Neuronal stem cell (in vitro differentiated cells): ENCODE data around the gene HEY2.

Source experiments
- DNase-seq: peaks from one replicate; pipeline ENCODE4 v3.0.0-alpha.2; 2013; ENCODE audit warnings: low spot score
- H2AFZ ChIP-seq: one replicate; pipeline ENCODE4 v1.6.1; 2013; ENCODE audit warnings: mild to moderate bottlenecking, low read length, inconsistent platforms
- H2AK5ac ChIP-seq: 2 replicates; pipeline ENCODE4 v1.6.1; 2013; ENCODE audit warnings: low read depth, mild to moderate bottlenecking, inconsistent platforms, low read length, moderate library complexity, mixed read lengths
- H2BK120ac ChIP-seq: 2 replicates; pipeline ENCODE4 v1.6.1; 2013; ENCODE audit warnings: low read depth, mild to moderate bottlenecking, inconsistent platforms, low read length, moderate library complexity, mixed read lengths
- H2BK12ac ChIP-seq: one replicate; pipeline ENCODE4 v1.6.1; 2013; ENCODE audit warnings: low read length, inconsistent platforms
- H2BK15ac ChIP-seq: 2 replicates; pipeline ENCODE4 v1.6.1; 2013; ENCODE audit warnings: mild to moderate bottlenecking, low read length, inconsistent platforms, mixed read lengths
- H2BK5ac ChIP-seq: one replicate; pipeline ENCODE4 v1.6.1; 2013; ENCODE audit warnings: inconsistent platforms, mild to moderate bottlenecking, low read length, moderate library complexity
- H3K14ac ChIP-seq: one replicate; pipeline ENCODE4 v1.6.1; 2013; ENCODE audit warnings: low read length, inconsistent platforms
- H3K18ac ChIP-seq: 2 replicates; pipeline ENCODE4 v1.6.1; 2013; ENCODE audit warnings: low read length, inconsistent platforms
- H3K23ac ChIP-seq: 2 replicates; pipeline ENCODE4 v1.6.1; 2013; ENCODE audit warnings: low read depth, mild to moderate bottlenecking, mixed read lengths, low read length, inconsistent platforms; ENCODE audit not compliant: poor library complexity
- H3K27ac ChIP-seq: replicated peaks from 3 replicates; pipeline ENCODE4 v1.5.1; 2013; ENCODE audit warnings: low read length, inconsistent platforms
- H3K27me3 ChIP-seq, 3 experiments: 2 replicates each; pipeline ENCODE4 v1.6.1; 2013; ENCODE audit warnings: low read length in 3 of 3, mild to moderate bottlenecking in 2 of 3, inconsistent platforms in 1 of 3, low read depth in 1 of 3, mixed read lengths in 1 of 3, moderate library complexity in 1 of 3; ENCODE audit not compliant: control insufficient read depth in 3 of 3, insufficient read depth in 3 of 3
- H3K36me3 ChIP-seq, 2 donors: replicated peaks in 1 of 2; 2 replicates each; pipeline ENCODE4 v1.6.1; 2013; ENCODE audit warnings: low read length in 2 of 2; ENCODE audit not compliant: control insufficient read depth in 2 of 2, insufficient read depth in 2 of 2
- H3K4ac ChIP-seq: 2 replicates; pipeline ENCODE4 v1.6.1; 2013; ENCODE audit warnings: inconsistent platforms, mild to moderate bottlenecking, low read length, moderate library complexity
- H3K4me1 ChIP-seq, 2 donors: 1 replicate in 1 of 2; 2 replicates in 1 of 2; pipeline ENCODE4 v1.6.1; 2013; ENCODE audit warnings: low read length in 2 of 2, low read depth in 1 of 2; ENCODE audit not compliant: control insufficient read depth in 2 of 2, insufficient read depth in 1 of 2
- H3K4me2 ChIP-seq: one replicate; pipeline ENCODE4 v1.6.1; 2013; ENCODE audit warnings: mild to moderate bottlenecking, low read length, inconsistent platforms; ENCODE audit not compliant: insufficient read depth, poor library complexity, severe bottlenecking
- H3K4me3 ChIP-seq, 2 donors: 2 replicates each; pipeline ENCODE4 v1.5.1; 2013; ENCODE audit warnings: low read length in 2 of 2, mild to moderate bottlenecking in 2 of 2, inconsistent platforms in 1 of 2, moderate library complexity in 1 of 2
- H3K79me1 ChIP-seq: one replicate; pipeline ENCODE4 v1.6.1; 2013; ENCODE audit warnings: low read depth, mild to moderate bottlenecking, inconsistent platforms, low read length, moderate library complexity
- H3K9ac ChIP-seq: one replicate; pipeline ENCODE4 v1.6.1; 2013; ENCODE audit warnings: mild to moderate bottlenecking, low read depth, low read length, inconsistent platforms; ENCODE audit not compliant: poor library complexity
- H3K9me3 ChIP-seq, 2 donors: replicated peaks in 1 of 2; 2 replicates each; pipeline versions ENCODE3 to v1.6.1; 2013; ENCODE audit warnings: low read length in 2 of 2, mild to moderate bottlenecking in 2 of 2, inconsistent platforms in 1 of 2, low read depth in 1 of 2, mixed read lengths in 1 of 2, moderate library complexity in 1 of 2; ENCODE audit not compliant: control insufficient read depth in 2 of 2, insufficient read depth in 1 of 2
- H4K8ac ChIP-seq: one replicate; pipeline ENCODE4 v1.6.1; 2013; ENCODE audit warnings: low read depth, mild to moderate bottlenecking, inconsistent platforms, low read length, moderate library complexity
- H4K91ac ChIP-seq: one replicate; pipeline ENCODE4 v1.6.1; 2013; ENCODE audit warnings: low read length, low read depth, mild to moderate bottlenecking, inconsistent platforms; ENCODE audit not compliant: poor library complexity
- WGBS, 2 donors: extraction: QIAGEN DNeasy Blood & Tissue Kit; methylation state at CpG; one replicate each; pipeline ENCODE4 v1.1.7; 2013; ENCODE audit warnings: missing lambda C conversion rate in 2 of 2, mixed read lengths in 1 of 2; ENCODE audit not compliant: insufficient read length in 2 of 2, insufficient replicate concordance in 1 of 2; ENCODE audit errors: extremely low coverage in 2 of 2; 5-methylcytosine and 5-hydroxymethylcytosine counted together

The HEY2 gene

DNA sequence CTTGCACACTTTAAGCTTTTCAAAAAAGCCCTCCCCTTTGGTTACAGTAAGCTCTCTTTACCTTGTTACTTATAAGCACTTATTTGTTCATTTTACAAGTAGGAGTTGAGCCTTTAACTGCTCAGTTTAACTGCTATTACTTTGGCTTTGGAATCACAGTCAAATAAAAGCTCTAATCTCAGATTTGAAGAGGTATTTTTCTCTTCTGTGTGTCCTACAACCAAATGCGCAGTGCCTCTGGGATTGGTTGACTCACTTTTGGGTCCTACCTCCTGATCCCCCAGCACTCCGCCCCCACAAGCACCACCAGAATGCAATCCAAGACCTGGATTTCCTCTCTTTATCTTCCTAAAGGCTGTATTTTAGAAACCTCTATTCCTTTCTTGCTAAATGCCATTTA lies 43.8 kb downstream of the HEY2 start:
- Histone ChIP-seq H3K14ac (no peak overlapping the region), H3K9ac (no peak overlapping the region), H2BK15ac (no peak overlapping the region), H3K79me1 (peaks cover 2% of the 10 kb centered on the region), H3K9me3 (no peaks in the 10 kb centered on the region), H3K4me1 (peaks cover 5 to 6% of the 10 kb centered on the region in 2 donors), H3K23ac (no peak overlapping the region), H3K36me3 (no peaks in the 10 kb centered on the region), H3K4ac (no peak overlapping the region), H2BK12ac (no peak overlapping the region), H3K4me2 (no peak overlapping the region), H2AK5ac (no peak overlapping the region), H3K27ac (no peak overlapping the region), H4K91ac (no peak overlapping the region), H2BK5ac (no peak overlapping the region), H3K4me3 (no peak overlapping the region), H4K8ac (no peak overlapping the region), H2AFZ (no peak overlapping the region), H2BK120ac (no peak overlapping the region), H3K27me3 (no peaks in the 10 kb centered on the region), H3K18ac (no peak overlapping the region)
- no peak for DNase-seq
- WGBS, 2 donors: no CpG with 5 or more reads among the region's 2 CpGs

DNA sequence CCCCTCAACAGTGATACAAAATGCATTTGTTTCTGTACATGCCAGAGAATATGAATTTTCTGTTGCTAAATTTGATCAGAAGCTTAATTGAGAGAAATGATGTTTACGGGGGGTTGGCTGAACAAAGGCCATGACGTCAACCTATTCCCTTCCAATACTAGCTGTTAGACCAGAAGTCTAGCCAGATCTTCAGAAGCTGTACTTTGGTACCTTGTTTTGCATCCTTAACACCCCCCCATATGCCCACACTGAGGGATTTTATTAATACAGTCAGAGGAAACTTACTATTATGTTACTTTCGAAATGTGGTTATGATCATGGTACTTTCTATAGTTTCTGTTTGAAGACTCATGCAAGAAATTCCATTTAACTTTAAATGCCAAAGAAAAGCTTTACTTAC lies 44.4 kb downstream of the HEY2 start:
- Histone ChIP-seq H2AFZ (no peak overlapping the region), H3K27me3 (no peaks in the 10 kb centered on the region), H3K4ac (no peak overlapping the region), H3K23ac (no peak overlapping the region), H3K27ac (no peak overlapping the region), H3K9ac (no peak overlapping the region), H3K14ac (no peak overlapping the region), H4K91ac (no peak overlapping the region), H2BK120ac (no peak overlapping the region), H3K4me1 (peaks cover 5 to 6% of the 10 kb centered on the region in 2 donors), H3K79me1 (peaks cover 2% of the 10 kb centered on the region), H3K18ac (no peak overlapping the region), H2BK12ac (no peak overlapping the region), H2BK15ac (no peak overlapping the region), H2AK5ac (no peak overlapping the region), H3K4me2 (no peak overlapping the region), H4K8ac (no peak overlapping the region), H3K36me3 (no peaks in the 10 kb centered on the region), H3K9me3 (no peaks in the 10 kb centered on the region), H2BK5ac (no peak overlapping the region), H3K4me3 (no peak overlapping the region)
- WGBS, 2 donors: no CpG with 5 or more reads among the region's 3 CpGs
- no peak for DNase-seq

DNA sequence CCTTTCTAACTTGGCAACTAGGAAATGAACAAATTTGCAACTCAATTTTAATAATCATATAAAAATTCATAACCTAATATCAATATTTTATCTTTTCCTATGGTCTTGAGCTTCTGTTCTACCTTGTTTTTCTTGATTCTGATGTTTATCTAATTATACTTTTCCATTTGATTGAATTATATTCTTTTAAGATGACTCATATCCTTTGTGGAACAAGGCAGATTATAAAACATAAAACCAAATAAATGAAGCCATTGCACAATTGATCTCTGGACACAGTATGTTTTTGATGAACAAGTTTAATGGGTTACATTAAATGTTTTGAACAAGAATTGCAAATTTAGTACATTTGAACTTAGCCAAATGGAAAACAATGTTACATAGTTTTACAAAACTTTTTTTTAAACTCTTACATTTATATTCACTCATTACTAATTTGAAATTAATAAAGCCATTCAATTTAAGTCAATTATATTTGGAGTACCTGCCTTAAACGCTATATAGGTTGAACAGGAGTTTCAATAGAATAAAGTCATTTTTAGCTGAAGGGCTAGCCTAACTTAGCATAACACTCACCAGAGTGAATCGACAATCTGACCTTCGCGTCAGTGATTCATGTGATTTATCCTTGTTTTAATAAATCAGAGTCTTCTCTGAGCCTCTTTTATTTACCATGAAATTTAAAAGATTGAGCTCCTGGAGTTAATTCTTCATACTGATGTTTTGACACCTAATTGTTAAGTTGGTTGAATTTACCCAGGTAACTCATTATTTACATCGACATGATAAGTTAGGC lies 45.1 kb downstream of the HEY2 start:
- Histone ChIP-seq H3K14ac (no peak overlapping the region), H2AFZ (no peak overlapping the region), H2BK5ac (no peak overlapping the region), H3K27ac (no peak overlapping the region), H3K18ac (no peak overlapping the region), H3K4me3 (no peak overlapping the region), H3K36me3 (no peaks in the 10 kb centered on the region), H3K9me3 (no peaks in the 10 kb centered on the region), H3K23ac (no peak overlapping the region), H3K4ac (no peak overlapping the region), H3K4me2 (no peak overlapping the region), H3K79me1 (peaks cover 2% of the 10 kb centered on the region), H3K4me1 (peaks cover 4 to 5% of the 10 kb centered on the region in 2 donors), H3K9ac (no peak overlapping the region), H2BK12ac (no peak overlapping the region), H3K27me3 (no peaks in the 10 kb centered on the region), H2AK5ac (no peak overlapping the region), H2BK15ac (no peak overlapping the region), H2BK120ac (no peak overlapping the region), H4K91ac (no peak overlapping the region), H4K8ac (no peak overlapping the region)
- DNase-seq: no peak
- no CpG with 5 or more reads among the region's 5 CpGs for WGBS, 2 donors

DNA sequence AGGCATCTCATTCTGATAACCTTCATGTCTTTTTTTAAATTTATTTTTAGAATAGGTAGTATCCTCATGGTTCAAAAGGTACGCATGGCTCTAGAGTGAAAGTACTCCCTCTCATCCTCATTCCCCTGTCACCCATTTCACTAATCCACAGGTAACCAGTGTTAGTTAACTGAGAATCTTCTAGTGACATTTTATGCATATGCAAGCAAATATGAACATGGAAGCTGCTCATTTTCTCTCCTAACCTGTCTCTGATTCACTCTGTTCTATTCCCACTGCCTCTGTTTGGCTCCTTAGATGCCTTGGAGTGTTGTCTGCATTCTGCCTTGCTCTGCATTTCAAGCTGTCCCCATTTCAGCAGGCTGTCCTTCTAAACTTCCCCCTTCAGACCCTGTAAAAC lies 45.9 kb downstream of the HEY2 start:
- Histone ChIP-seq H3K18ac (no peak overlapping the region), H2BK12ac (no peak overlapping the region), H3K79me1 (peaks cover 1% of the 10 kb centered on the region), H2AK5ac (no peak overlapping the region), H2BK120ac (no peak overlapping the region), H3K36me3 (no peaks in the 10 kb centered on the region), H2BK15ac (no peak overlapping the region), H3K4me2 (no peak overlapping the region), H2BK5ac (no peak overlapping the region), H3K4me1 (no peaks in the 10 kb centered on the region), H3K27me3 (no peaks in the 10 kb centered on the region), H3K4me3 (no peak overlapping the region), H4K8ac (no peak overlapping the region), H3K14ac (no peak overlapping the region), H3K9me3 (no peaks in the 10 kb centered on the region), H3K4ac (no peak overlapping the region), H3K9ac (no peak overlapping the region), H3K27ac (no peak overlapping the region), H3K23ac (no peak overlapping the region), H2AFZ (no peak overlapping the region), H4K91ac (no peak overlapping the region)
- no peak for DNase-seq
- no CpG with 5 or more reads among the region's 1 CpG for WGBS, 2 donors
